ENCODE measurements around the gene GATA3.

The GATA3 gene

DNA sequence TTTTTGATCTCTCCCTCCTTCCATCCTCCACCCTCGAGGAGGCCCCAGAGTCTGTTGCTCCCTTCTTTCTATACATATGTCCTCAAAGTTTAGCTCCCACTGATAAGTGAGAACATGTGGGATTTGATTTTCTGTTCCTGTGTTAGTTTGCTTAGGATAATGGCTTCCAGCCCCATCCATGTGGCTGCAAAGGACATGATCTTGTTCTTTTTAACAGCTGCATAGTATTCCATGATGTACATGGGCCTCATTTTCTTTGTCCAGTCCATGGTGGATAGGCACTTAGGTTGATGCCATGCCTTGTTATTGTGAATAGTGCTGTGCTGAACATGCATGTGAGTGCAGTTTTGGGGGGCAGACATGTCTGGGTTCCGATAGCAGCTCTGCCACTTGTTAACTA, 51.4 kb downstream of the GATA3 start:
- H3K4me3 ChIP-seq (replicated peaks; ENCODE audit: low read depth, low read length) = no peak overlapping the region
- no peak for DNase-seq (ENCODE audit: extremely low read depth, low read depth)
- TF ChIP-seq, protein P1, sequence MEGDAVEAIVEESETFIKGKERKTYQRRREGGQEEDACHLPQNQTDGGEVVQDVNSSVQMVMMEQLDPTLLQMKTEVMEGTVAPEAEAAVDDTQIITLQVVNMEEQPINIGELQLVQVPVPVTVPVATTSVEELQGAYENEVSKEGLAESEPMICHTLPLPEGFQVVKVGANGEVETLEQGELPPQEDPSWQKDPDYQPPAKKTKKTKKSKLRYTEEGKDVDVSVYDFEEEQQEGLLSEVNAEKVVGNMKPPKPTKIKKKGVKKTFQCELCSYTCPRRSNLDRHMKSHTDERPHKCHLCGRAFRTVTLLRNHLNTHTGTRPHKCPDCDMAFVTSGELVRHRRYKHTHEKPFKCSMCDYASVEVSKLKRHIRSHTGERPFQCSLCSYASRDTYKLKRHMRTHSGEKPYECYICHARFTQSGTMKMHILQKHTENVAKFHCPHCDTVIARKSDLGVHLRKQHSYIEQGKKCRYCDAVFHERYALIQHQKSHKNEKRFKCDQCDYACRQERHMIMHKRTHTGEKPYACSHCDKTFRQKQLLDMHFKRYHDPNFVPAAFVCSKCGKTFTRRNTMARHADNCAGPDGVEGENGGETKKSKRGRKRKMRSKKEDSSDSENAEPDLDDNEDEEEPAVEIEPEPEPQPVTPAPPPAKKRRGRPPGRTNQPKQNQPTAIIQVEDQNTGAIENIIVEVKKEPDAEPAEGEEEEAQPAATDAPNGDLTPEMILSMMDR (IDR thresholded peaks at IDR 0.05; ENCODE audit: low read depth, low read length, missing control alignments) = no peak

DNA sequence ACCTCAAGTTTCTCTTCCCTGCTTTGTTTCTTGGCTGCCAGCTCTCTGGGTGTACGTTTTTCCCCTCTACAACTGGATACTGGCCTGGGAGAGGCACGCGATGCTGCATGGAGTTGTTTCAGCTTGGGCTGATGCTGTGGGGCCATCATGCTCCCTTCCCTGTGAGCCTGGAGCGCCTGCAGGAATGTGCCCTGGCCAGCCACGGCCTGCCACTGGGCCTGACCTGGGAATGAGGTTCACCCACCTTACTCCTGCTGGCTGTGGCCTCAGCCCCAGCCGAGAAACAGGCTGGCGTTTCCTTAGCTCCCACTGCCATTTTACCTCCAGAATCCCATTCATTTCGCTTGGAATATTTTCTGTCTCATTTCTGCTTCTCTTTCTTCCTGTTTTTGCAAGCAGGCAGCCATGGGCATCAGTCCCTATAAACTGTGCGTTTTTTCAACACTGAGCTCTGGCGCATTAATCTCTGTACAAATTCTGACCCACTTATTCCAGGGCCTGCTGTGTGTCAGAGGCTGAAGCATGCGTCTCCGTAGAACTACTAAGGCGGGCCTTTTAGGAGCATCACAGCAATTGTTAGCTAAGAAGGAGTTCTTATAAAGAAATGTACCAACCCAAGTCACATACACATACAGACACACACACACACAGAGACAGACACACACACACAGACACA, 57.9 kb downstream of the GATA3 start:
- no peak for DNase-seq (ENCODE audit: extremely low read depth, low read depth)
- TF ChIP-seq, protein P1 (IDR thresholded peaks at IDR 0.05; ENCODE audit: low read depth, low read length, missing control alignments) = no peak

DNA sequence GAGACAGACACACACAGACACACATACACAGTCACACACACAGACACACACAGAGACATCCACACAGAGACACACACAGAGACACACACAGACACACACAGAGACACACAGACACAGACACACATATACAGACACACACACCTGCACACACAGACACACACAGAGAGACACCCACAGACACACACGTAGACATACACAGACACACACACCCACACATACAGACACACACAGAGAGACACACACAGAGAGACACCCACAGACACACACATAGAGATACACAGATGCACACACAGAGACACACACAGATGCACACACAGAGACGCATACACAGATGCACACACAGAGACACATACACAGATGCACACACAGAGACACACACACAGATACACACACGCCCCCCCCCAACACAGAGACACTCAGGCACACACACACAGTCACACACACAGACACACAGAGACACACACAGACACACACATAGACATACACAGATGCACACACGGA, 58.5 kb downstream of the GATA3 start:
- TF ChIP-seq, protein P1 (IDR thresholded peaks at IDR 0.05; ENCODE audit: low read depth, low read length, missing control alignments) = no peak
- DNase-seq (ENCODE audit: extremely low read depth, low read depth) = no peak
- H3K4me3 ChIP-seq (replicated peaks; ENCODE audit: low read depth, low read length) = no peak overlapping the region

More for the DNA sequence above, 57.9 kb downstream of the GATA3 start:
- H3K4me3 ChIP-seq (replicated peaks; ENCODE audit: low read depth, low read length) = no peak overlapping the region

DNA sequence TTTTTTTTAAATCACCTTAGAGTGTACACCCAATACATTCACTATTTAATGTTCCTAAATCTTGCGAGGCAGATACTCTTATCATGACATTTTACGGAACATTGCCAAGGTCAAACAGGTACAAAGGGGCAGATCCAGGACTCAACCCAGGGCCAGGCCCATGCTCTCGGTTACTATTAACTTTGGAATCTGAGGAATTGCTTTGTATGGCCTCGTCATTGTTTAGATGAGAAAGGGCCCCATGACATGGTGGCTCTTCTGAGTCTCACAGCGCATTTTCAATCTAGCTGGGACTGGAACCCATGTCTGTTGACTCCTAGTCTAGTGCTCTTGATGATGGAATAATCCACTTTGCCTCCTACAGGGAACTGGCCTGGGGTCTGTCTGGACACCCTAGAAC, 59.1 kb downstream of the GATA3 start:
- no peak overlapping the region for H3K4me3 ChIP-seq (replicated peaks; ENCODE audit: low read depth, low read length)
- DNase-seq (ENCODE audit: extremely low read depth, low read depth) = no peak
- TF ChIP-seq, protein P1 (IDR thresholded peaks at IDR 0.05; ENCODE audit: low read depth, low read length, missing control alignments) = no peak

DNA sequence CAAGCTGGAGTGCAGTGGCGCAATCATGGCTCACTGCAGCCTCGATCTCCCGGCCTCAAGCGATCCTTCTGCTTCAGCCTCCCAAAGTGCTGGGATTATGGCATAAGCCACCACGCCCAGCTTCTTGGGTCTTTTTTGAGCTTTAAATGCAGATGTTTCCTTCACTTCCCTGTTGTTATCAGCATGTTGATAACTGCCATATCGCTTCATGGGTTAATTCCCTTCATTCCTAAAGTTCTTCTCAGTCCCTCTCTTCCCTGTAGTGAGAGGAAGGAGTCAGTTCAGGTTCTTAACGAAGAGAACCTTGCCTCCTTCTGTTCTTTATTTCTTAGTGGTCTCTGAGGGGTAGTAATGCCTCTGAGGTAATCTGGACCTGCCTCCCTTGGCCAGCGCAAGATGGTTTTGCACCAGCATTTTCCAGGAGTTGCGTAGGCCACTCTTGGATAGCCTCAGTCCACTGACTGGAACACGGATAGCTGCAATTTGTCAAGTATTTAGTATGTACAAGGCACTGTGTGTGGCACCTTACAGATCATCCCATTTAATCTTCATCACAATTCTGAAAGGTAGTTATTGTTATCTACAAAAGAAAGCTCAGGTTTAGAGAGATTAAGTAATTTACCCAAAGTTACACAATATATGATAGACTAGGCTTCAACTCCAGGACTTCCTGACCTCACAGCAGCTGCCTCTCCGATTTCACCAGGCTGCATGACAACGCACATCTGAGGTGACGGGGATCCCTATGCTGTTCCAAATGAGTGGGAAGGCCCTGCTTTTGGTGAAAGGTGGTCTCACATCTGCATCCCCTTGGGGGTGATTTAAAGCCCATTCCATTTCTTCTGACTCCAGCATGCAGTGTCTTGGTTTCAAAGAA, 60.5 kb downstream of the GATA3 start:
- no peak for DNase-seq (ENCODE audit: extremely low read depth, low read depth)
- no peak overlapping the region for H3K4me3 ChIP-seq (replicated peaks; ENCODE audit: low read depth, low read length)
- TF ChIP-seq, protein P1 (IDR thresholded peaks at IDR 0.05; ENCODE audit: low read depth, low read length, missing control alignments) = no peak

DNA sequence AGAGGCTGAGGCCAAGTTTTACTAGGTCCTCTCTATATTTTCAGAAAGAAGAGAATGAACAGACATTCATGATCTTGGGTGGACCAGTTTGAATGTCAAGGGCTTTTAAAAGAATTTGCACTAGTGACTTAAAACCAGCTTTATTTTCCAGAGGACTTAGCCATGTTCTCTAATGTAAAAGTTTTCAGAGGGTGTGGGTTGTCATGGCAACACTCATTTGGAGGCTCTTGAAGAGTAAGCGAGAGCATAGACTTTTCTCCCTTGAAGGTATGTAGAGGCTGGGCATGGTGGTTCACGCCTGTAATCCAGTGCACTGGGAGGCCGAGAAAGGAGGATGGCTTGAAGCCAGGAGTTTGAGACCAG, 61.1 kb downstream of the GATA3 start:
- TF ChIP-seq, protein P1 (IDR thresholded peaks at IDR 0.05; ENCODE audit: low read depth, low read length, missing control alignments) = no peak
- no peak for DNase-seq (ENCODE audit: extremely low read depth, low read depth)
- no peak overlapping the region for H3K4me3 ChIP-seq (replicated peaks; ENCODE audit: low read depth, low read length)

Measured in HFF-Myc (cell line).